Muscle layer of colon (tissue), 2 donors: Measurements from ENCODE around the gene ALDH1B1.

ENCODE experiments used
- H3K27ac ChIP-seq: one replicate; pipeline ENCODE4 v1.7.0; 2013; ENCODE audit warnings: low read depth, mild to moderate bottlenecking, low read length, moderate library complexity
- H3K27me3 ChIP-seq, 2 donors: one replicate each; pipeline ENCODE4 v1.7.0; 2013; ENCODE audit warnings: low read length in 2 of 2, mild to moderate bottlenecking in 2 of 2; ENCODE audit not compliant: insufficient read depth in 2 of 2, control insufficient read depth in 1 of 2
- H3K36me3 ChIP-seq: one replicate; pipeline ENCODE4 v1.7.0; 2013; ENCODE audit warnings: mild to moderate bottlenecking, low read length; ENCODE audit not compliant: insufficient read depth
- H3K4me1 ChIP-seq: one replicate; pipeline ENCODE4 v1.7.0; 2013; ENCODE audit warnings: mild to moderate bottlenecking, low read length; ENCODE audit not compliant: insufficient read depth
- H3K4me3 ChIP-seq, 2 donors: one replicate each; pipeline ENCODE4 v1.7.0; 2013; ENCODE audit warnings: low read length in 2 of 2, low read depth in 1 of 2, mild to moderate bottlenecking in 1 of 2, moderate library complexity in 1 of 2
- H3K9ac ChIP-seq: one replicate; pipeline ENCODE4 v1.7.0; 2013; ENCODE audit warnings: low read length
- H3K9me3 ChIP-seq: one replicate; pipeline ENCODE4 v1.7.0; 2013; ENCODE audit warnings: mild to moderate bottlenecking, low read length
- donor health status: abdominal sarcoma.
- donor health status: Adenocarcinoma of cecum.

ALDH1B1 gene

DNA sequence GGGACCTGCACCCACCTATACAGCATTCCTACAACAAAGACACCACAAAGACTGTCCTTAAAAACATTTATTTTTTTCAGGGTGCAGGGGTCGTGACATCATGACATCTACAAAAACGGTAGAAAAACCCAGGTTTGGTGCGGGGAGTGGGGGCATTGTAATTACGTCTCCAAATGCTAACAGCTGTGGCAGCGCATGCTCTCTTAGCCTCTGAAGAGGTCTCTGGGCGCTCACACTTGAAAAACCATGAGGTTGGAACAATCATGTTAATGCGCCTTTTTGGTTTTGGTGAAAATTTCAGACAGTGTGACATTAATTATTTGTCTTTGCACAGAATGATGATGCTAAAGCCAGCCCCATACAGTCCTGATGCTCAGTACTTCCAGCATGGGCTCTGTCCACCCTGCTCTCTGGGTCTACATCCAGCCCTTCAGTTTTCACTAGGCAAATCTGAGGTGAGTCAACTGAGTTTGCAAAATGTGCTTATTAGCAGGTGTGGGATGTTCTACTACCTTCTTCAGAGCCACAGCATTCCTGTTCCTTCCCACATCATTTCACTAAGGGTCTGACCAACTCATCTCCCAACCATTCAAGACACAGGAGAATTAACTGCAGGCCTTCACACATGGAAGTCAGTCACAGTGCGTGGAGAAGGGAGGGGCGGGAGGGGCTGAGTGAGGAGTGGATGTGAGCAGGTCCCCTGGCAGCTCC, 14.1 kb downstream of the ALDH1B1 start:
- no peak overlapping the region for H3K9ac ChIP-seq
- no peaks in the 10 kb centered on the region for H3K9me3 ChIP-seq
- H3K4me3 ChIP-seq, result no peak overlapping the region
- H3K27ac ChIP-seq, result no peak overlapping the region
- no peaks in the 10 kb centered on the region for H3K4me1 ChIP-seq
- H3K36me3 ChIP-seq, result no peaks in the 10 kb centered on the region
- H3K27me3 ChIP-seq, result no peaks in the 10 kb centered on the region

DNA sequence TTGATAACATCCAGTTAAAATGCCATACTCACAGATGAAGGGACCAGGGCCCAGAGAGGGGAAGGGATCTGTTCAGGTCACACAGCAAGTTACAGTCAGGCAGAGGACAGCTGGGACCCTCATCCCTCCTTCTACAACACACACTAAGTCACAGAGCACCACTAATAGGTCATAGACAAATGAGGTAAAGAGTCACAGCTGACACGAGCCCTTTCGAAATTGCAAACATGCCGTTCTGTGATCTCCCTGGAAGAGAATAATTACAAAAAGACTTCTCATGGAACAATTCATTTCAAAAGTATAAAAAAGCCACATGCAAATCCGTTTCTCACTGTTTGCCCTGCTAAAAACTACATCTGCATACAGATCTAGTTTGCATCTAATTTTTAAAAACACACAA, 16.2 kb downstream of the ALDH1B1 start:
- no peak overlapping the region for H3K27ac ChIP-seq
- no peaks in the 10 kb centered on the region for H3K27me3 ChIP-seq
- no peaks in the 10 kb centered on the region for H3K36me3 ChIP-seq
- no peaks in the 10 kb centered on the region for H3K4me1 ChIP-seq
- H3K9ac ChIP-seq, result no peak overlapping the region
- H3K4me3 ChIP-seq, result no peak overlapping the region
- no peaks in the 10 kb centered on the region for H3K9me3 ChIP-seq

DNA sequence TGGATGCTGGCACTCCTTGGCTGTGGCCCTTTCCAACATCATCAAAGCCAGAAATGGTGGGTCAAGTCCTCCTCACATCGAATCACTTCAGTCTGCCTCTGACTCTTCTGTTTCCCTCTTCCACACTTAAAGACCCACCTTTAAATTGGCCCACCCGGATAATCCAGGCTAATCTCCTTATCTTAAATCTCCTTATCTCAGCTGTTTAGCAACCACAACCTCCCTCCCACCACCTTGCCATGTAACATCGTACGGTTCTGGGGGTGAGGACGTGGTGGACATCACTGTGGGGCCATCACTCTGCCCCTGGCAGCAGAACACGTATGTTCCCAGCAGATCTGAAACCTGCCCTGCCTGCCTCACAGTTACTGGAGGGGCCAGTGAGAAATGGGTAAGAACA, 20.2 kb downstream of the ALDH1B1 start:
- Histone ChIP-seq H3K9me3 (no peaks in the 10 kb centered on the region), H3K36me3 (no peaks in the 10 kb centered on the region), H3K27me3 (no peaks in the 10 kb centered on the region), H3K27ac (no peak overlapping the region), H3K9ac (no peak overlapping the region), H3K4me3 (no peak overlapping the region), H3K4me1 (no peaks in the 10 kb centered on the region)

DNA sequence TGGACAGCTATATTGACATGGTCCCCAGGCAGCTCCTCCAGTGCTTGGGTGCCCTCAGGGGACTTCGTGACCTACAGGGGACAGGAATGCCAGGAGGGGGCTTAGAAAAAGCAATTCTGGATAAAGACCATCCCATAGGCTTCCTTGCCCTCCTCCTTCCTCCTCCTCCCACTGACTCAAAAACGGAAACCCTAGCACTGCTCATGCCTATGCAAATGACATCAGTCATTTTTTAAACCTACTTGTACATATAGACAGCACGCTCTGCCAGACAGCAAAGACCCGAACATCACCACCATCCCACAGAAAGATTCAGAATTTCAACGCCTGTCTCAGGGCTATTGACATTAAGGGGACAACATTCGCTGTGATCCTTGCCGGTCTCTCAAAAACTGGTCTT, 20.8 kb downstream of the ALDH1B1 start:
- Histone ChIP-seq H3K36me3 (no peaks in the 10 kb centered on the region), H3K9me3 (no peaks in the 10 kb centered on the region)

DNA sequence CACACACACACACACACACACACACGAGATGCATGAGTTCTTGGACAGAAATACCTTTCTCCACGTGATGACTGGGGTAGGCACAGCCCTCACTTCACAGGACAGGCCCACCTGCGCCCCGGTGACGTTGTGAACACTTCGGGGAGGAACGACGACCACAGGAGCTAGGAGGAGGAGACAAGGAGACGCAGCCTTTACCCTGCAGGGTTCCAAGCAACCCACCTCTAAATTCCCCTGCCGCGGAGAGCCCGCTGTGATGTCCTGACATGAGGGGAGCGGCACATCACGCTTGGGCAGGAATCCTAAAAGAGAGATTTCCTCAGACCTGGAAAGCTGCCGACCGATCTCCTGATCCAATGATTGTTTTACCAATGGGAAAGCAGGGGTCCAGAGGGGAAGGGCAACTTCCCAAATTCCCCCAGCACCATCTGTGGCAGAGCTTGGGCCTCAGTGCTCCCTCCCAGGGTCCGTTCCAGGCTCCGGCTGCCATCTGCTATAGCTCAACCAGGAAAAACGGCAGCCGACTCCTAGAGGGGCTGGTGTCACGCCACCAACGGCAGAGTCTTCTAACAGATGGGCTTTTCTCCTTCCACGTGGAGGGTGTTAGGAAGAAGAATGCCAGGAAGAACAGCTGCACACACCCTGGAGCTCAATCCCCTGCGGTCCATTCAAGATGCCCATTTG, 21.7 kb downstream of the ALDH1B1 start:
- no peaks in the 10 kb centered on the region for H3K4me1 ChIP-seq
- no peaks in the 10 kb centered on the region for H3K9me3 ChIP-seq
- no peaks in the 10 kb centered on the region for H3K36me3 ChIP-seq
- H3K27me3 ChIP-seq, result no peaks in the 10 kb centered on the region
- H3K4me3 ChIP-seq, result no peak overlapping the region
- H3K27ac ChIP-seq, result no peak overlapping the region
- no peak overlapping the region for H3K9ac ChIP-seq

More for the DNA sequence above, 20.8 kb downstream of the ALDH1B1 start:
- Histone ChIP-seq H3K4me3 (no peak overlapping the region), H3K9ac (no peak overlapping the region), H3K27ac (no peak overlapping the region), H3K27me3 (no peaks in the 10 kb centered on the region), H3K4me1 (no peaks in the 10 kb centered on the region)

DNA sequence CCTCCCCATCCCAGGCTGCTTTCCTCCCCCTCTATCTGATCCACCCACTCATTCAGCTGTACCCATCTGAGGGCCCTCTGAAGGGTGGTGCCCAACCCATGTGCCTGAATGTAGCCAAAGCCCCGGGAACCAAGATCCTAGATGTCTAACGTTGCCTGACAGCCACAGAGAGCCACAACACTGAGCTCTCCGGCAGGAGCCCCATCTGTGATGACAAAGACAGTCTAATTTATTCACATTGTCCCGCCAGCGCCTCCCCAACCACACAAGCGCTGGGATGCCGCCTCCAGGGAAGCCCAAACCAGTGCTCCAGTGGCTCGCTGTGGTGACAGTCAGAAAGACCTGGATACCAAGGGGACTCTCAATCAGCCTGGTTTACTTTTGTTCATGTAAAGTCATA, 23.4 kb downstream of the ALDH1B1 start:
- Histone ChIP-seq H3K9ac (no peak overlapping the region), H3K36me3 (no peaks in the 10 kb centered on the region), H3K4me3 (no peak overlapping the region), H3K27ac (no peak overlapping the region), H3K9me3 (no peaks in the 10 kb centered on the region), H3K27me3 (no peaks in the 10 kb centered on the region), H3K4me1 (no peaks in the 10 kb centered on the region)

DNA sequence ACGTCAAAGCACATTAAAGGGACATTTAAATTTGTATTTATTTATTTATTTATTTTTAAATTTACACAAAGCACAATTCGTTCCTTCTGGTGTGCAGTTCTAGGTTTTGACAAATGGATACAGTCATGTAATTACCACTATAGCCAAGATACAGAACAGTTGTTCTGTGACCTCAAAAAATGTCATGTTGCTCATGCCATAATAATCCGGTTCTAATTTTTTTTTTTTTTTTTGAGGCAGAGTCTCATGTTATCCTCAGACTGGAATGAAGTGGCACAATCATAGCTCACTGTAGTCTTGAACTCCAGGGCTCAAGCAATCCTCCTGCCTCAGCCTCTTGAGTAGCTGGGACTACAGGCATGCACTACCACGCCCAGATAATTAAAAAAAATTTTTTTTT, 24.0 kb downstream of the ALDH1B1 start:
- Histone ChIP-seq H3K4me1 (no peaks in the 10 kb centered on the region), H3K9ac (no peak overlapping the region), H3K36me3 (no peaks in the 10 kb centered on the region), H3K4me3 (no peak overlapping the region), H3K27ac (no peak overlapping the region), H3K9me3 (no peaks in the 10 kb centered on the region), H3K27me3 (peaks cover 0 to 3% of the 10 kb centered on the region in 2 donors)

DNA sequence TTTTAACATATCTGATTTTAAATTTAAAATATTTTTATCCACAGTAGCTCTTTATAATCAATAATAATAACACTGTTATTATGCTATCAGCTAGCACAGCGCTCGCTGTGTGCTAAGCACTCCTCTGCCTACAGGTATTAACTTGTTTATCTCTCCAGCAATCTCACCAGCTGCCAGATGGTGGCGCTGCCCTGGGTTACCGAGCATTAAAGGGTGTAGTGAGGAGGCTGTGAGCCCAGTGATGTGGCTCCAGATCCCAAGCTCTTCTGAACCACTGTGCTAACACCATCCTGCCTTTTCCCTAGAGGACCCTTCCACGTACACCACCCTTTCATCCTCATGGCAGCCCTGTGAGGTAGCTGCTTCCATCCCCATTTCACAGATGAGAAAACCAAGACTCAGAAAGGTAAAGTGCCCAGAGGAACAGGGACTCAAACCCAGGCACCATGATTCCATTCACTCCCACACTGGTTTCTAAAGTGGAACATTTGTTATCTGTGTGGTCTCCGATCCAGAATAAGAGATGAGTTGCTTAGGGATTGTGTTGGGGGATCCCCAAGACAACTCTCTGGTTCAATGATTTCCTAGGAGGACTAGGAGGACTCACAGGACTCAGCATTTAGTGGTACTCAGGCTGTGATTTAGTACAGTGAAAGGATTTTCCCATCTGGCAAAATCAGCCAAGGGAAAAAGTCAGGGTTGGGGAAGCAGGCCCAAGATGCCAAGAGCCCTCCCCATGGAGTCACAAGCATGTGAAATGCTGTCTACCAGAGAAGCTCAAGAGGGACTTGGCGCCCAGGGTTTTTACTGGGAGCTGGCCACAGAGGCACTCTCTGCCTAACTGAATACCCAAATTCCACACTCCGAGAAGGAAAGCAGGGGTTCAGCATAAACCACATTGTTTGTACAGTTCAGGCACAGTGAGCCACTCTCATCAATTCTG, 24.8 kb downstream of the ALDH1B1 start:
- Histone ChIP-seq H3K4me3 (no peak overlapping the region), H3K36me3 (no peaks in the 10 kb centered on the region), H3K27ac (no peak overlapping the region), H3K27me3 (peaks cover 2 to 7% of the 10 kb centered on the region in 2 donors), H3K4me1 (no peaks in the 10 kb centered on the region), H3K9ac (no peak overlapping the region), H3K9me3 (no peaks in the 10 kb centered on the region)

DNA sequence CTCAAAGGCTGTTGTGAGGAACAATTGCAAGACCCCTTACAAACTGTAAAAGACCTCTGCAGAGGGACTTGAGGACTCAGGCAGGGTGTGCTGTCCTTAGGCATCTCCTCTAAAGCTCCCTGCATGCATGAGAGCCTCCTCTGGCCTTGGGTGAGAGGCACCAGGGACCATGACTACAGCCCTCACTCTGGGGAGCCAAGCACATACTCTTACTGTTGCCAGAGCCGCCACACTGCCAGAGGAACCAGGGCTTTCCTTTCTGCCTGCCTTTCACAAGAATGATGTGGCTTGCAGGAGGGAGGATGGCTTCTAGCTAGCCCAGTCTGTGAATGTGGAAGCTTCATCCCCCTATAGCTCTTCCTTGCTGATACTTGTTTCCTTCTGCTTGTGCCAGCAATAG, 25.9 kb downstream of the ALDH1B1 start:
- H3K9me3 ChIP-seq, result no peaks in the 10 kb centered on the region
- H3K4me3 ChIP-seq, result no peak overlapping the region
- H3K9ac ChIP-seq, result no peak overlapping the region
- H3K27ac ChIP-seq, result no peak overlapping the region
- no peaks in the 10 kb centered on the region for H3K36me3 ChIP-seq
- no peaks in the 10 kb centered on the region for H3K4me1 ChIP-seq
- peaks cover 13 to 18% of the 10 kb centered on the region in 2 donors for H3K27me3 ChIP-seq

DNA sequence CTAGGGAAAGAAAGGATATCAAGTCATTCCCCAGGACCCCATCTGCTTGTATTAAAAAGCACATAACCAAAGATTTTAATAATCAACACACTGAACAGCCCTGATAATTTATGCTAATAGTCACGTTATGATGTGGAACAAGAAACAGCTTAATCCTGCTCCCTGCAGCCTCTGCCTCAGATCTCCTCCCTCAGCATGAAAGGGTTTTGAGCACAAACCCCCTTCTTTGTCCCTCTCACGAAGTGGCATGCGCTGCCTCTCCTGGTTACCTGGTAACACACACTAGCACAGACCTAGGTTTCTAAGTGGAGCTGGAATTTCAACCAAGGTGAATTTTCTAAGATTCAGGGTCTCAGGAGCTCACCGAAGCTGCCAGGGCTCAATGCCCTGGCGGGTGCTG, 26.7 kb downstream of the ALDH1B1 start:
- H3K27ac ChIP-seq, result no peak overlapping the region
- H3K27me3 ChIP-seq, result peaks cover 17 to 24% of the 10 kb centered on the region in 2 donors
- H3K36me3 ChIP-seq, result no peaks in the 10 kb centered on the region

DNA sequence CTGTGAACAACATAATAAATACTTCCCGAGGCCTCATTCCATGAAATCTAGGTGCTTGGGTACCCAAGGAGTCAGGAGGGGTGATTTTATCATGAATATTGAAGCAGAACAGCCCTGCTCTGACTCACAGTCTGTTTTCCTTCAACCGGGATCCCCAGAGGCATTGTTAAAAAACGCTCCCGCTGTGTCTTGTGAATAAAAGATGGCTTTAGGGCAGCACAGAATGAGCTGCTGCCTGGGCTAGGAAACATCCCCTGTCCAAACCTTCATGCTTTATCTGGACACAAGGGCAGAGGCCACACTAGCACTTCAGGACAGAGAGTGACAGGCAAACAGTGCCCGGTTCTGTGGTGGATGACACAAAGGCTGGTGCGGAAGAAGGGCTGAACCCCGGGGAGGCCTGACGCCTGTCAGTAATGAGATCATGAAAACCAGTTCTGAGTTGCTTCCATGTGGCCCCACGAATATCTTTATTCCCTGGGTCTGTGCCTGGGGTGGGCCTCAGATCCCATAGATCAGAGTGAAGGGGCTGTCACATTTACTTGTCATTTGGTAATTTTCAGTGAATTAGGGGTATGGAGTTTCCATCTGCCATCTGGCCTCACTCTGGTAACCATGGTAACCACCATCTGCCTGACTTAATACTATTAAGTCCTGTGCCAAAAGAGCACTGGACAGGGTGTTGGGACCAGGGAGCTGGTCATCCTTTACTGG, 29.2 kb downstream of the ALDH1B1 start:
- Histone ChIP-seq H3K4me1 (no peaks in the 10 kb centered on the region), H3K9me3 (no peaks in the 10 kb centered on the region), H3K9ac (no peak overlapping the region), H3K4me3 (no peak overlapping the region), H3K36me3 (no peaks in the 10 kb centered on the region), H3K27me3 (peaks cover 26 to 39% of the 10 kb centered on the region in 2 donors), H3K27ac (no peak overlapping the region)

More for the DNA sequence above, 26.7 kb downstream of the ALDH1B1 start:
- H3K4me3 ChIP-seq, result no peak overlapping the region
- H3K9ac ChIP-seq, result no peak overlapping the region
- no peaks in the 10 kb centered on the region for H3K9me3 ChIP-seq
- no peaks in the 10 kb centered on the region for H3K4me1 ChIP-seq
